Parathyroid adenoma (tissue), 2 donors: Measurements from ENCODE around the gene OVOL3.

Experiments
- H2AFZ ChIP-seq: fragments of 300-600 bp; sonication (generic); one replicate; pipeline ENCODE4 v1.7.0; 2017; ENCODE audit warnings: antibody characterized with exemption, mild to moderate bottlenecking
- H3K27ac ChIP-seq: fragments of 300-600 bp; sonication (generic); one replicate; pipeline ENCODE4 v1.7.0; 2017
- H3K27me3 ChIP-seq: fragments of 300-600 bp; sonication (generic); one replicate; pipeline ENCODE4 v1.7.0; 2017; ENCODE audit warnings: low read length; ENCODE audit not compliant: control insufficient read depth, insufficient read depth
- H3K36me3 ChIP-seq: fragments of 300-600 bp; sonication (generic); one replicate; pipeline ENCODE4 v1.7.0; 2017; ENCODE audit warnings: low read length; ENCODE audit not compliant: control insufficient read depth, insufficient read depth
- H3K4me1 ChIP-seq: fragments of 300-600 bp; sonication (generic); one replicate; pipeline ENCODE4 v1.7.0; 2017; ENCODE audit warnings: control low read depth
- H3K4me2 ChIP-seq: fragments of 300-600 bp; sonication (generic); one replicate; pipeline ENCODE4 v1.7.0; 2017; ENCODE audit warnings: low read length
- H3K4me3 ChIP-seq: fragments of 300-600 bp; sonication (generic); one replicate; pipeline ENCODE4 v1.7.0; 2017; ENCODE audit warnings: low read depth, low read length
- H3K79me2 ChIP-seq: fragments of 300-600 bp; sonication (generic); one replicate; pipeline ENCODE4 v1.7.0; 2017; ENCODE audit warnings: control low read depth
- H3K9ac ChIP-seq: fragments of 300-600 bp; sonication (generic); one replicate; pipeline ENCODE4 v1.7.0; 2017; ENCODE audit warnings: mild to moderate bottlenecking
- H3K9me3 ChIP-seq: fragments of 300-600 bp; sonication (generic); one replicate; pipeline ENCODE4 v1.7.0; 2017; ENCODE audit warnings: low read length; ENCODE audit not compliant: control insufficient read depth
- CTCF ChIP-seq: fragments of 300-600 bp; sonication (generic); IDR thresholded peaks from one replicate; pipeline ENCODE4 v1.7.0; 2017; ENCODE audit warnings: antibody characterized with exemption, mild to moderate bottlenecking
- donor health status: primary hyperparathyroidism.

OVOL3 gene

DNA sequence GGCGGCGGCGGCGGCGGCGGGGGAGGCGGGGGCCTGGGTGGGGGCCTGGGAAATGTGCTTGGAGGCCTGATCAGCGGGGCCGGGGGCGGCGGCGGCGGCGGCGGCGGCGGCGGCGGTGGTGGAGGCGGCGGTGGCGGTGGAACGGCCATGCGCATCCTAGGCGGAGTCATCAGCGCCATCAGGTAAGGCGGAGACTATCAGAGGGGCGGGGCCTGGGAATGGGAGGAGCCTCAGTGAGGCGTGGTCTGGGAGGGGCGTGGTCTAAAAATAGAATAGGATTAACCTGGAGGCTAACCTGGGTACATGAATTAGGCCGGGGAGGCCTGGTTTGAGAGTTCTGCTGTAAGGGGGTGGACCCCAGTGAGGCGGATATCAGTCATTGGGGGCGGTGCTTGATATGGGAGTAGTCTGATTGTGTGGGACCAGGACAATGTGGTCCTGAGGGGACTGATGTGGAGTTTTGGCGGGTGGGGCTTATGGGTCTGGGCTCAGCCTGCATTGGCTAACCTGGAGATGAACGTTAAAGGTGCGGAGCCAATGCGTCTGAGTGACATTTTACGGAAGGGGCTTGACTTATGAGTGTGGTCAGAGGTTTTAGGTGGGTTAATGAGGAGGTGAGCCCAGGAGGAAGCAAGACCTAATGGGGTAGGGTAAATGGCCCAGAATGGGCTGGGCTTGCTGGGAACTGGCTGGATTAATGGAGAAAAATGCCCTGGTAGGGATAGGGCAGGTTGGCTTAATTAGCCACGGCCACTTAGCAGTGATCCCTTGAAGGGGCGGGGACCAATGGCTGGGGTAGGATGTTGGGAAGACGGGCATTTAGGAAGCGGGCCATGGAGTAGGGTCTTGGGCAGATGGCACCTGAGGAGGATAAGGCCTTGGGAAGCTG lies 30.3 kb downstream of the OVOL3 start:
- peak overlapping the region; percentile 100 for H3K4me3 ChIP-seq
- H3K9ac ChIP-seq = peak overlapping the region; percentile 82

DNA sequence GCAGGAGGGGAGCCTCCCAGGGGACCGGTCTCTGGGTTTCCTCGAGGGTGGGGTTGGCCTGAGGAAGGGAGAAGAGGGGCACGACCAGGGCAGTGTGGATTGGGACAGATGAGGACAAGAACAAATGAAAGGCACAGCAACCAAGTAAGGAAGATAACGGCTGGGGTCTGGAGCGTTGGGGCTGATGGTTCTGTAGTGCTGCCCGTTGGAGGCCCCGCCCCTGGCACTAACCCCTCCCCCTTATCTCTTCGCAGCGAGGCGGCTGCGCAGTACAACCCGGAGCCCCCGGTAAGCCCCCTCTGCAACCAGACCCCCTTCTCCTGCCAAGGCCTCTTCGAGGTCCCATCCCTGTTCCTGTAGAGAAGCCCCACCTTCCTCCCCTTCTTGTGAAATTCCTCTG lies 31.1 kb downstream of the OVOL3 start:
- H3K36me3 ChIP-seq = no peaks in the 10 kb centered on the region

More for the DNA sequence above, 30.3 kb downstream of the OVOL3 start:
- Histone ChIP-seq H3K4me2 (peak overlapping the region; percentile 96), H2AFZ (peak overlapping the region; percentile 92), H3K27me3 (no peaks in the 10 kb centered on the region), H3K27ac (peak overlapping the region; percentile 94), H3K9me3 (no peaks in the 10 kb centered on the region), H3K4me1 (peaks cover 8% of the 10 kb centered on the region), H3K36me3 (no peaks in the 10 kb centered on the region), H3K79me2 (peaks cover 9% of the 10 kb centered on the region)
- TF ChIP-seq CTCF = no peak

DNA sequence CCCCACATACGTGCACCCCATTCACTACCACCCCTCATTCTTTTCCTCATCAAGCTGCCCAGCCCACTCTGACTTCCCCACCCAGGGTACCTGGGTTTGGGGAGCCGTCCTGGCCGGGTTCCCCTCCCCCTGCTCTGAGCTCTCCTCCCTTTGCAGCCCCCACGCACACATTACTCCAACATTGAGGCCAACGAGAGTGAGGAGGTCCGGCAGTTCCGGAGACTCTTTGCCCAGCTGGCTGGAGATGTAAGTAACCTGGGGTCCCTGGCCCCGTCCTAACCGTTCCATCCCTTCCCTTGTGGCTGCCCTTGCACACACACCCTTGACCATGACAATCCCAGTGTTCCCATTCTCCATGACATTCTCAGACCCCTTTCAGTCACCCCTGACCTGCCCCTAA lies 31.6 kb downstream of the OVOL3 start:
- Histone ChIP-seq H3K9me3 (no peaks in the 10 kb centered on the region), H3K36me3 (no peaks in the 10 kb centered on the region), H3K9ac (no peak overlapping the region), H3K4me2 (no peak overlapping the region), H3K4me1 (no peaks in the 10 kb centered on the region), H2AFZ (no peak overlapping the region), H3K4me3 (no peak overlapping the region), H3K79me2 (peaks cover 9% of the 10 kb centered on the region), H3K27me3 (no peaks in the 10 kb centered on the region), H3K27ac (no peak overlapping the region)
- TF ChIP-seq CTCF = no peak

More for the DNA sequence above, 31.1 kb downstream of the OVOL3 start:
- Histone ChIP-seq H3K27me3 (no peaks in the 10 kb centered on the region), H3K9ac (no peak overlapping the region), H3K27ac (no peak overlapping the region), H3K4me3 (no peak overlapping the region), H3K4me2 (no peak overlapping the region), H3K79me2 (peaks cover 9% of the 10 kb centered on the region), H2AFZ (no peak overlapping the region), H3K4me1 (peaks cover under 1% of the 10 kb centered on the region), H3K9me3 (no peaks in the 10 kb centered on the region)
- no peak for TF ChIP-seq CTCF

DNA sequence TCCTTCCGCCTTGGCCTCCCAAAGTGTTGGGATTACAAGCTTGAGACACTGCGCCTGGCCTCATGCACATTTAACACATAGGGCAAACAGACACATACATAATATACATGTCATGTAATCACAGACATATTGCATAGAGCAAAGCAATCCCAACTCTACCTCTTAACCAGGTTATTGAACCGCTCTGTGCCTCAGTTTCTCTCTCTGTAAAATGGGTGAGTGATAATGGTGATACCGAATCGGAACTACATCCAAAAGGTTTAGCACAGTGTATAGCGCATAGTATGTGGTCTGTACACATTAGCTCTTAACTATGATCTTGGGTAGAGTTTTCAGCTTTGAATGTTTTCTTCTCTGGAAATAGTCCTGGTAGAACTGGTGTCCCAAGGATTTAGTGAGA lies 33.7 kb downstream of the OVOL3 start:
- H3K79me2 ChIP-seq = peaks cover 9% of the 10 kb centered on the region
- H3K9me3 ChIP-seq = no peaks in the 10 kb centered on the region
- no peak overlapping the region for H3K4me3 ChIP-seq
- H3K4me1 ChIP-seq = no peaks in the 10 kb centered on the region
- no peak overlapping the region for H3K9ac ChIP-seq
- H3K27ac ChIP-seq = no peak overlapping the region
- H3K27me3 ChIP-seq = no peaks in the 10 kb centered on the region
- no peak for TF ChIP-seq CTCF
- H2AFZ ChIP-seq = no peak overlapping the region
- no peak overlapping the region for H3K4me2 ChIP-seq
- H3K36me3 ChIP-seq = no peaks in the 10 kb centered on the region
